Ectodermal cell (in vitro differentiated cells): ENCODE data around the gene NTM.

ENCODE experiments used
- H3K27ac ChIP-seq: 2 replicates; pipeline ENCODE4 v1.7.0; 2013; ENCODE audit warnings: mild to moderate bottlenecking, low read depth, low read length; ENCODE audit not compliant: insufficient read depth, poor library complexity, severe bottlenecking
- H3K27me3 ChIP-seq: 2 replicates; pipeline ENCODE4 v1.7.0; 2013; ENCODE audit warnings: mild to moderate bottlenecking, low read length; ENCODE audit not compliant: insufficient read depth, control insufficient read depth, poor library complexity, severe bottlenecking
- H3K36me3 ChIP-seq: one replicate; pipeline ENCODE4 v1.7.0; 2013; ENCODE audit warnings: low read length; ENCODE audit not compliant: control insufficient read depth, insufficient read depth
- H3K4me1 ChIP-seq: one replicate; pipeline ENCODE4 v1.7.0; 2013; ENCODE audit warnings: low read length; ENCODE audit not compliant: control insufficient read depth, insufficient read depth
- H3K4me3 ChIP-seq: 2 replicates; pipeline ENCODE4 v1.7.0; 2013; ENCODE audit warnings: low read depth, low read length, control low read depth; ENCODE audit not compliant: insufficient read depth
- H3K9me3 ChIP-seq: 2 replicates; pipeline ENCODE4 v1.7.0; 2013; ENCODE audit warnings: mild to moderate bottlenecking, low read length, moderate library complexity; ENCODE audit not compliant: control insufficient read depth
- WGBS, 2 experiments: methylation state at CpG; one replicate each; pipeline ENCODE4 v1.1.7; 2013; ENCODE audit warnings: missing lambda C conversion rate in 2 of 2; 5-methylcytosine and 5-hydroxymethylcytosine counted together

Gene NTM

DNA sequence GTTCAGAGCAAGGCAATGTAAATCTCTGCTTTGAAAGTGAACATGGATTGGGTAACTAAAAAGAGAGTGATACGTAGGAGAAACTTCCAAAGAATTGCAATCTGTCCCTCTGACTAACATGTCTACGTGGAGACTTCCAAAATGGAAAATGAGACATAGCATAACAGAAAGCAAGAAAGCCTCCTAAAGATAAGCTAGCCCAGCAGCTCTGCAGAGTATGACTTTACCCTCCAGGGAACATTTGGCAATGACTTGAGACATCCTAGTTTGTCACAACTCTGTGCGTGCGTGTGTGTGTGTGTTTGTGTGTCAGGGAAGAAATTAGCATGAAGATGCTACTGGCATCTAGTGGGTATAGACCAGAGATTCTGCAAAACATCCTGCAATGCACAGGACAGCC, 817.4 kb downstream of the NTM start:
- H3K27ac ChIP-seq: no peak overlapping the region
- H3K27me3 ChIP-seq: no peaks in the 10 kb centered on the region
- no peaks in the 10 kb centered on the region for H3K9me3 ChIP-seq
- no peaks in the 10 kb centered on the region for H3K4me1 ChIP-seq
- H3K36me3 ChIP-seq: no peaks in the 10 kb centered on the region
- WGBS, 2 experiments: 92 to 96% methylated on average over 4 of the region's 4 CpGs
- no peak overlapping the region for H3K4me3 ChIP-seq

GRCh38 chr11:132196928-132197327, 826.5 kb downstream of the NTM start:
- no peaks in the 10 kb centered on the region for H3K27me3 ChIP-seq
- H3K4me3 ChIP-seq: no peak overlapping the region
- 91 to 93% methylated on average over 1 of the region's 1 CpG for WGBS, 2 experiments
- no peak overlapping the region for H3K27ac ChIP-seq
- no peaks in the 10 kb centered on the region for H3K9me3 ChIP-seq
- H3K4me1 ChIP-seq: no peaks in the 10 kb centered on the region
- H3K36me3 ChIP-seq: no peaks in the 10 kb centered on the region

GRCh38 chr11:132200353-132200936, 830.0 kb downstream of the NTM start:
- H3K4me1 ChIP-seq: no peaks in the 10 kb centered on the region
- H3K9me3 ChIP-seq: no peaks in the 10 kb centered on the region
- H3K27ac ChIP-seq: no peak overlapping the region
- no peaks in the 10 kb centered on the region for H3K27me3 ChIP-seq
- H3K4me3 ChIP-seq: no peak overlapping the region
- H3K36me3 ChIP-seq: no peaks in the 10 kb centered on the region
- 73 to 76% methylated on average over 6 of the region's 6 CpGs for WGBS, 2 experiments

GRCh38 chr11:132202621-132203020, 832.2 kb downstream of the NTM start:
- Histone ChIP-seq H3K36me3 (no peaks in the 10 kb centered on the region), H3K27me3 (no peaks in the 10 kb centered on the region), H3K4me1 (no peaks in the 10 kb centered on the region), H3K27ac (no peak overlapping the region), H3K9me3 (no peaks in the 10 kb centered on the region), H3K4me3 (no peak overlapping the region)
- 92 to 93% methylated on average over 3 of the region's 3 CpGs for WGBS, 2 experiments

- no peaks in the 10 kb centered on the region for H3K9me3 ChIP-seq
- no peaks in the 10 kb centered on the region for H3K27me3 ChIP-seq
- no peaks in the 10 kb centered on the region for H3K36me3 ChIP-seq
- no peaks in the 10 kb centered on the region for H3K4me1 ChIP-seq
- no peak overlapping the region for H3K27ac ChIP-seq
- 94 to 95% methylated on average over 4 of the region's 4 CpGs for WGBS, 2 experiments
- H3K4me3 ChIP-seq: no peak overlapping the region
These were observed 834.6 kb downstream of the NTM start for GRCh38 chr11:132205006-132205405.

DNA sequence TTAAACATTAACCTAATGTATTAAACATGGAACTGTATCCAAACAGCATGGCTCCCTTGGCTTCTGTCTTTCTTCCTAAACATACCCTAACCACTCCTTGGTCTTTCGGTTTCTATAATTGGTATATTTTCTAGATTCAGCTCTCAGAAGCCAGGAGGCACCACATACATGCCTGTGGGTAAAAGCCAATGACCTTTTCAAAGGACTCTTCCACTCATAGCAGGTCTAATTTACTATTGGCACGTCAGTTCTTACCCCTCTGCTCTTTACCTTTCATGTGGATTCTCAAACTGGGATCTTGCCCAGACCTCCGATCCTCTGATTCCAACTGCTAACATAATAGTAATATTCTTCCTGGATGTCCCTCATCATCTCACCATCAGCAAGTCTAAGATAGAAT, 835.1 kb downstream of the NTM start:
- Histone ChIP-seq H3K27me3 (no peaks in the 10 kb centered on the region), H3K9me3 (no peaks in the 10 kb centered on the region), H3K36me3 (no peaks in the 10 kb centered on the region), H3K4me3 (no peak overlapping the region), H3K4me1 (no peaks in the 10 kb centered on the region), H3K27ac (no peak overlapping the region)
- 93 to 94% methylated on average over 2 of the region's 3 CpGs for WGBS, 2 experiments

- Histone ChIP-seq H3K27me3 (no peaks in the 10 kb centered on the region), H3K4me1 (no peaks in the 10 kb centered on the region), H3K36me3 (no peaks in the 10 kb centered on the region), H3K4me3 (no peak overlapping the region), H3K27ac (no peak overlapping the region), H3K9me3 (no peaks in the 10 kb centered on the region)
- 87 to 89% methylated on average over 5 of the region's 5 CpGs for WGBS, 2 experiments
These were observed 836.6 kb downstream of the NTM start for GRCh38 chr11:132206993-132207392.

DNA sequence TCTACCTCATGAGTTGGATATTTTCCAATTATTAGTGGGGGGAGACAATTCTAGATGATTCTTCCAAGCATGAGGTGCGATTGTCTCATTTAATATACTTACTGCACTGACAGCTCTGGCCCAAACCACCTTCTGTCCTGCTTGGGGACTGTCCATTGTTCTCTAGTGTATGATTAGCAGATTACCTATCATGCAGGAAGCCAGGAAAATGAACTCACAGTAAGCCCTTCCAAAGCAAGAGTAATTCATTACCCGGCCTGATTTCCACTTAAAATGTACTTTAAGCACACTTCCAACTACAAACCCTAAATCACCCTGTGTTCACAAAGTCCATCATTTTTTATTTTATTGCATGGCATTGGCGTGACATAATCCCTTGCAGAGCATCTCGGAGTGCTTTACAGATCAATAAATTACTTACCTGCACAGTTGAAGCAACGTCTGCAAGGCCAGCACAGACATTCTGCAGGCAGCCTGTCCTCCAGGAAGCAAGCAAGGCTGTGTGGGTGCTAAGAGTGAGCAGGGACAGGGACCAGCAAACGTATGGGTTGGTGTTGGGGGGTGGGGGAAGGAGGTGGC, 838.2 kb downstream of the NTM start:
- H3K36me3 ChIP-seq: no peaks in the 10 kb centered on the region
- WGBS, 2 experiments: 87 to 93% methylated on average over 6 of the region's 6 CpGs
- no peaks in the 10 kb centered on the region for H3K4me1 ChIP-seq
- H3K9me3 ChIP-seq: no peaks in the 10 kb centered on the region
- no peak overlapping the region for H3K4me3 ChIP-seq
- no peaks in the 10 kb centered on the region for H3K27me3 ChIP-seq
- no peak overlapping the region for H3K27ac ChIP-seq

DNA sequence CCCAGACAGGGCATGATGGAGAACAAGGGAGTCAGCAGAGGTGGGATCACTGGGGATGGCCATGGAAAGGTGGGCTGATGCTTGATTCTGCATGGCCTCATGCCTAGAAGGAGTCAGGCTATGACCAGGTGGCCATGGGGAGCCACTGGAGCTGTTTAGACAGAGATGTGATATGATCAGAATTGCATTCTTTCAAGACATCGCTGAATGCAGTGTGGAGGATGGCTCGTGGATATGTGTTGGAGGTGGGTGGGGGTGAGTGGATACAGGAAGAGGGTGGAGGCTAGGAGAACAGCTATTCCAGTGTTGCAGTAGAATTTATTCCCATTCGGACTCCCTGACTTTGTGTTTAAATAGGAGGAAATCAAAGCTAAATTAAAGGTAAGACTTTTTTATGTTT, 841.1 kb downstream of the NTM start:
- WGBS, 2 experiments: 92 to 93% methylated on average over 3 of the region's 3 CpGs

DNA sequence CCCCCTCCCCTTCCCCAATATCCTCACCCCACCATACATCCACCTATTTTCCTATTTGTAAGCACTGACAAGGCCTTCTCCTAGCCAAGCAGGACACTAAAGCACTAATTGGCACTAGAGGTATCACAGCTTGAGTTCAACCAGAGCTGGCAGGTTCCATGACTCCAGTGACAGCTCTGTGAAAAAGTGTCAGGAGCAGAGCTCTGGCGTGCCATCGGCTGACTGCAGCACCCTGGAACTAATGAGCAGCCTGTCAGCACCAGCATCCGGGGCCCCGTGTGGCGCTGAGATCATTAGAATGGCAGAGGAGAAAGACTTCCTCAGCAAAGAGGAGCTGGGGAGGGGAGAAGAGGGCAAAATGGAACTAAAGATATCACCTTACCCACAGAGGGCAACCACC, 847.4 kb downstream of the NTM start:
- 94 to 96% methylated on average over 5 of the region's 5 CpGs for WGBS, 2 experiments
- H3K4me1 ChIP-seq: peaks cover 5% of the 10 kb centered on the region
- no peak overlapping the region for H3K27ac ChIP-seq

More for the DNA sequence above, 841.1 kb downstream of the NTM start:
- H3K27me3 ChIP-seq: no peaks in the 10 kb centered on the region
- H3K9me3 ChIP-seq: no peaks in the 10 kb centered on the region
- no peak overlapping the region for H3K27ac ChIP-seq
- H3K36me3 ChIP-seq: no peaks in the 10 kb centered on the region
- H3K4me3 ChIP-seq: no peak overlapping the region
- peaks cover 5% of the 10 kb centered on the region for H3K4me1 ChIP-seq

More for the DNA sequence above, 847.4 kb downstream of the NTM start:
- no peaks in the 10 kb centered on the region for H3K9me3 ChIP-seq
- no peaks in the 10 kb centered on the region for H3K27me3 ChIP-seq
- no peak overlapping the region for H3K4me3 ChIP-seq
- H3K36me3 ChIP-seq: no peaks in the 10 kb centered on the region
